Measurements from ENCODE around the gene MECR.
A peak's percentile ranks its signal among the peaks of the same experiment; 100 is the strongest.

Gene MECR

GRCh38 chr1:29245876-29246275 is 15.1 kb upstream of the MECR start:
- no peak overlapping the region for H3K27ac ChIP-seq (ENCODE audit: low read depth, low read length)
- H3K4me3 ChIP-seq (ENCODE audit: low read length) = no peak overlapping the region
- H3K9me3 ChIP-seq (ENCODE audit: control insufficient read depth, insufficient read depth, low read length) = no peaks in the 10 kb centered on the region
- no peaks in the 10 kb centered on the region for H3K4me1 ChIP-seq (ENCODE audit: control insufficient read depth, low read length)
- H3K79me2 ChIP-seq (ENCODE audit: control insufficient read depth, low read length) = no peaks in the 10 kb centered on the region
- TF ChIP-seq CTCF (IDR thresholded peaks at IDR 0.05; ENCODE audit: low read depth, low read length, poor library complexity, severe bottlenecking) (peak; percentile 46), EZH2phosphoT487 (IDR thresholded peaks at IDR 0.05; ENCODE audit: borderline replicate concordance, low read length) (no peak)
- no peaks in the 10 kb centered on the region for H3K36me3 ChIP-seq (ENCODE audit: control insufficient read depth, low read length)
- H4K20me1 ChIP-seq (ENCODE audit: control insufficient read depth, insufficient read depth, low read depth, low read length) = no peaks in the 10 kb centered on the region
- H3K4me2 ChIP-seq (ENCODE audit: low read length) = no peak overlapping the region
- no peaks in the 10 kb centered on the region for H3F3A ChIP-seq (ENCODE audit: control insufficient read depth, insufficient read depth)
- no peaks in the 10 kb centered on the region for H3K27me3 ChIP-seq (ENCODE audit: control insufficient read depth, low read length)
- no peaks in the 10 kb centered on the region for H3K9me2 ChIP-seq (replicated peaks; ENCODE audit: control insufficient read depth, low read length)

- no peak overlapping the region for H3K27ac ChIP-seq (ENCODE audit: low read depth, low read length)
- H3K4me2 ChIP-seq (ENCODE audit: low read length) = no peak overlapping the region
- no peaks in the 10 kb centered on the region for H3K36me3 ChIP-seq (ENCODE audit: control insufficient read depth, low read length)
- no peaks in the 10 kb centered on the region for H3K9me3 ChIP-seq (ENCODE audit: control insufficient read depth, insufficient read depth, low read length)
- H3F3A ChIP-seq (ENCODE audit: control insufficient read depth, insufficient read depth) = no peaks in the 10 kb centered on the region
- no peaks in the 10 kb centered on the region for H3K27me3 ChIP-seq (ENCODE audit: control insufficient read depth, low read length)
- TF ChIP-seq CTCF (IDR thresholded peaks at IDR 0.05; ENCODE audit: low read depth, low read length, poor library complexity, severe bottlenecking) (no peak), EZH2phosphoT487 (IDR thresholded peaks at IDR 0.05; ENCODE audit: borderline replicate concordance, low read length) (no peak)
- H3K9me2 ChIP-seq (replicated peaks; ENCODE audit: control insufficient read depth, low read length) = no peaks in the 10 kb centered on the region
- H3K4me3 ChIP-seq (ENCODE audit: low read length) = no peak overlapping the region
- H3K4me1 ChIP-seq (ENCODE audit: control insufficient read depth, low read length) = no peaks in the 10 kb centered on the region
- H4K20me1 ChIP-seq (ENCODE audit: control insufficient read depth, insufficient read depth, low read depth, low read length) = no peaks in the 10 kb centered on the region
- no peaks in the 10 kb centered on the region for H3K79me2 ChIP-seq (ENCODE audit: control insufficient read depth, low read length)
These were observed 14.5 kb upstream of the MECR start for GRCh38 chr1:29245261-29245660.

- H3K4me2 ChIP-seq (ENCODE audit: low read length) = no peak overlapping the region
- no peak for TF ChIP-seq EZH2phosphoT487 (IDR thresholded peaks at IDR 0.05; ENCODE audit: borderline replicate concordance, low read length)
- no peak for TF ChIP-seq CTCF (IDR thresholded peaks at IDR 0.05; ENCODE audit: low read depth, low read length, poor library complexity, severe bottlenecking)
- no peaks in the 10 kb centered on the region for H3K4me1 ChIP-seq (ENCODE audit: control insufficient read depth, low read length)
- H3K79me2 ChIP-seq (ENCODE audit: control insufficient read depth, low read length) = no peaks in the 10 kb centered on the region
- peaks cover 12% of the 10 kb centered on the region for H3K27me3 ChIP-seq (ENCODE audit: control insufficient read depth, low read length)
- no peak overlapping the region for H3K4me3 ChIP-seq (ENCODE audit: low read length)
- no peak overlapping the region for H3K27ac ChIP-seq (ENCODE audit: low read depth, low read length)
- no peaks in the 10 kb centered on the region for H3K36me3 ChIP-seq (ENCODE audit: control insufficient read depth, low read length)
- no peaks in the 10 kb centered on the region for H4K20me1 ChIP-seq (ENCODE audit: control insufficient read depth, insufficient read depth, low read depth, low read length)
- H3F3A ChIP-seq (ENCODE audit: control insufficient read depth, insufficient read depth) = no peaks in the 10 kb centered on the region
- H3K9me3 ChIP-seq (ENCODE audit: control insufficient read depth, insufficient read depth, low read length) = no peaks in the 10 kb centered on the region
- H3K9me2 ChIP-seq (replicated peaks; ENCODE audit: control insufficient read depth, low read length) = no peaks in the 10 kb centered on the region
These were observed 13.1 kb upstream of the MECR start for GRCh38 chr1:29243871-29244200.
